HG02759 (cell line): ENCODE data around the gene PTEN.
A peak's percentile ranks its signal among the peaks of the same experiment; 100 is the strongest.
"Not testable (repeated sequence)": the region's sequence is repeated elsewhere in the genome, so short reads cannot be mapped to it uniquely, and the experiment has no call there.

Source experiments
- ATAC-seq: cut with Tn5 transposase; IDR thresholded peaks from one replicate; pipeline ENCODE4 v1.9.1; 2021; ENCODE audit warnings: mild to moderate bottlenecking, moderate library complexity; ENCODE audit not compliant: unreplicated experiment

The PTEN gene

GRCh38 chr10:87863053-87863943 is at the start of gene PTEN, which contains the start of gene KLLN:
Gene PTEN (plus strand): TSS chr10:87863625. CDS start chr10:87864470, 845 bp downstream.
Gene KLLN (minus strand): TSS chr10:87863533. CDS start chr10:87862487, 1,046 bp downstream.
- peak; percentile 44 for ATAC-seq

- ATAC-seq = no peak
Observed at GRCh38 chr10:87816163-87816897, 47.1 kb upstream of the PTEN start.

GRCh38 chr10:87816898-87817608 is 46.4 kb upstream of the PTEN start:
- no peak for ATAC-seq

GRCh38 chr10:87817609-87818504 is 45.6 kb upstream of the PTEN start, which contains the start of gene ATAD1:
Gene ATAD1 (minus strand): TSS chr10:87818226. CDS start chr10:87814599, 3,627 bp downstream.
- ATAC-seq = peak; percentile 83

- ATAC-seq = peak; percentile 51
Observed at GRCh38 chr10:87818505-87819288, 44.7 kb upstream of the PTEN start.

GRCh38 chr10:87819289-87819585 is 44.2 kb upstream of the PTEN start:
- ATAC-seq = no peak

- ATAC-seq = no peak
Observed at GRCh38 chr10:87826653-87827052, 36.8 kb upstream of the PTEN start.

GRCh38 chr10:87827681-87828080 is 35.7 kb upstream of the PTEN start:
- ATAC-seq = no peak

GRCh38 chr10:87829051-87829450 is 34.4 kb upstream of the PTEN start:
- ATAC-seq = not testable (repeated sequence)

GRCh38 chr10:87829986-87830729 is 33.3 kb upstream of the PTEN start:
- no peak for ATAC-seq

- no peak for ATAC-seq
Observed at GRCh38 chr10:87836098-87836497, 27.3 kb upstream of the PTEN start.

- no peak for ATAC-seq
Observed at GRCh38 chr10:87837445-87837844, 26.0 kb upstream of the PTEN start.

GRCh38 chr10:87838650-87839049 is 24.8 kb upstream of the PTEN start:
- ATAC-seq = no peak

GRCh38 chr10:87841186-87841585 is 22.2 kb upstream of the PTEN start:
- ATAC-seq = no peak

GRCh38 chr10:87842220-87842641 is 21.2 kb upstream of the PTEN start:
- ATAC-seq = no peak

- no peak for ATAC-seq
Observed at GRCh38 chr10:87842776-87843497, 20.5 kb upstream of the PTEN start.

- ATAC-seq = no peak
Observed at GRCh38 chr10:87843714-87844113, 19.7 kb upstream of the PTEN start.
